Neuronal stem cell (in vitro differentiated cells): ENCODE data around the gene RXYLT1.

Source experiments
- DNase-seq: peaks from one replicate; pipeline ENCODE4 v3.0.0-alpha.2; 2013; ENCODE audit warnings: low spot score
- H2AFZ ChIP-seq: one replicate; pipeline ENCODE4 v1.6.1; 2013; ENCODE audit warnings: mild to moderate bottlenecking, low read length, inconsistent platforms
- H2AK5ac ChIP-seq: 2 replicates; pipeline ENCODE4 v1.6.1; 2013; ENCODE audit warnings: low read depth, mild to moderate bottlenecking, inconsistent platforms, low read length, moderate library complexity, mixed read lengths
- H2BK120ac ChIP-seq: 2 replicates; pipeline ENCODE4 v1.6.1; 2013; ENCODE audit warnings: low read depth, mild to moderate bottlenecking, inconsistent platforms, low read length, moderate library complexity, mixed read lengths
- H2BK12ac ChIP-seq: one replicate; pipeline ENCODE4 v1.6.1; 2013; ENCODE audit warnings: low read length, inconsistent platforms
- H2BK15ac ChIP-seq: 2 replicates; pipeline ENCODE4 v1.6.1; 2013; ENCODE audit warnings: mild to moderate bottlenecking, low read length, inconsistent platforms, mixed read lengths
- H2BK5ac ChIP-seq: one replicate; pipeline ENCODE4 v1.6.1; 2013; ENCODE audit warnings: inconsistent platforms, mild to moderate bottlenecking, low read length, moderate library complexity
- H3K14ac ChIP-seq: one replicate; pipeline ENCODE4 v1.6.1; 2013; ENCODE audit warnings: low read length, inconsistent platforms
- H3K18ac ChIP-seq: 2 replicates; pipeline ENCODE4 v1.6.1; 2013; ENCODE audit warnings: low read length, inconsistent platforms
- H3K23ac ChIP-seq: 2 replicates; pipeline ENCODE4 v1.6.1; 2013; ENCODE audit warnings: low read depth, mild to moderate bottlenecking, mixed read lengths, low read length, inconsistent platforms; ENCODE audit not compliant: poor library complexity
- H3K27ac ChIP-seq: replicated peaks from 3 replicates; pipeline ENCODE4 v1.5.1; 2013; ENCODE audit warnings: low read length, inconsistent platforms
- H3K27me3 ChIP-seq, 3 experiments: 2 replicates each; pipeline ENCODE4 v1.6.1; 2013; ENCODE audit warnings: low read length in 3 of 3, mild to moderate bottlenecking in 2 of 3, inconsistent platforms in 1 of 3, low read depth in 1 of 3, mixed read lengths in 1 of 3, moderate library complexity in 1 of 3; ENCODE audit not compliant: control insufficient read depth in 3 of 3, insufficient read depth in 3 of 3
- H3K36me3 ChIP-seq, 2 donors: replicated peaks in 1 of 2; 2 replicates each; pipeline ENCODE4 v1.6.1; 2013; ENCODE audit warnings: low read length in 2 of 2; ENCODE audit not compliant: control insufficient read depth in 2 of 2, insufficient read depth in 2 of 2
- H3K4ac ChIP-seq: 2 replicates; pipeline ENCODE4 v1.6.1; 2013; ENCODE audit warnings: inconsistent platforms, mild to moderate bottlenecking, low read length, moderate library complexity
- H3K4me1 ChIP-seq, 2 donors: 1 replicate in 1 of 2; 2 replicates in 1 of 2; pipeline ENCODE4 v1.6.1; 2013; ENCODE audit warnings: low read length in 2 of 2, low read depth in 1 of 2; ENCODE audit not compliant: control insufficient read depth in 2 of 2, insufficient read depth in 1 of 2
- H3K4me2 ChIP-seq: one replicate; pipeline ENCODE4 v1.6.1; 2013; ENCODE audit warnings: mild to moderate bottlenecking, low read length, inconsistent platforms; ENCODE audit not compliant: insufficient read depth, poor library complexity, severe bottlenecking
- H3K4me3 ChIP-seq, 2 donors: 2 replicates each; pipeline ENCODE4 v1.5.1; 2013; ENCODE audit warnings: low read length in 2 of 2, mild to moderate bottlenecking in 2 of 2, inconsistent platforms in 1 of 2, moderate library complexity in 1 of 2
- H3K79me1 ChIP-seq: one replicate; pipeline ENCODE4 v1.6.1; 2013; ENCODE audit warnings: low read depth, mild to moderate bottlenecking, inconsistent platforms, low read length, moderate library complexity
- H3K9ac ChIP-seq: one replicate; pipeline ENCODE4 v1.6.1; 2013; ENCODE audit warnings: mild to moderate bottlenecking, low read depth, low read length, inconsistent platforms; ENCODE audit not compliant: poor library complexity
- H3K9me3 ChIP-seq, 2 donors: replicated peaks in 1 of 2; 2 replicates each; pipeline versions ENCODE3 to v1.6.1; 2013; ENCODE audit warnings: low read length in 2 of 2, mild to moderate bottlenecking in 2 of 2, inconsistent platforms in 1 of 2, low read depth in 1 of 2, mixed read lengths in 1 of 2, moderate library complexity in 1 of 2; ENCODE audit not compliant: control insufficient read depth in 2 of 2, insufficient read depth in 1 of 2
- H4K8ac ChIP-seq: one replicate; pipeline ENCODE4 v1.6.1; 2013; ENCODE audit warnings: low read depth, mild to moderate bottlenecking, inconsistent platforms, low read length, moderate library complexity
- H4K91ac ChIP-seq: one replicate; pipeline ENCODE4 v1.6.1; 2013; ENCODE audit warnings: low read length, low read depth, mild to moderate bottlenecking, inconsistent platforms; ENCODE audit not compliant: poor library complexity
- WGBS, 2 donors: extraction: QIAGEN DNeasy Blood & Tissue Kit; methylation state at CpG; one replicate each; pipeline ENCODE4 v1.1.7; 2013; ENCODE audit warnings: missing lambda C conversion rate in 2 of 2, mixed read lengths in 1 of 2; ENCODE audit not compliant: insufficient read length in 2 of 2, insufficient replicate concordance in 1 of 2; ENCODE audit errors: extremely low coverage in 2 of 2; 5-methylcytosine and 5-hydroxymethylcytosine counted together

The RXYLT1 gene

GRCh38 chr12:63845726-63846125 lies 66.0 kb downstream of the RXYLT1 start:
- Histone ChIP-seq H3K4ac (no peak overlapping the region), H3K27me3 (no peaks in the 10 kb centered on the region), H2AFZ (peak overlapping the region; percentile 26), H3K9me3 (no peaks in the 10 kb centered on the region), H3K4me3 (peak overlapping the region in 1 of 2 donors; percentile 77), H2BK15ac (no peak overlapping the region), H3K23ac (no peak overlapping the region), H3K18ac (no peak overlapping the region), H3K27ac (no peak overlapping the region), H3K9ac (no peak overlapping the region), H2BK5ac (no peak overlapping the region), H4K8ac (no peak overlapping the region), H2BK12ac (no peak overlapping the region), H4K91ac (no peak overlapping the region), H3K36me3 (no peaks in the 10 kb centered on the region), H3K14ac (no peak overlapping the region), H3K4me1 (peaks cover 2 to 6% of the 10 kb centered on the region in 2 donors), H3K79me1 (no peaks in the 10 kb centered on the region), H2BK120ac (no peak overlapping the region), H3K4me2 (no peak overlapping the region), H2AK5ac (no peak overlapping the region)
- no CpG with 5 or more reads among the region's 2 CpGs for WGBS, 2 donors
- no peak for DNase-seq

GRCh38 chr12:63846238-63846967 lies 66.7 kb downstream of the RXYLT1 start:
- Histone ChIP-seq H3K23ac (no peak overlapping the region), H2BK5ac (no peak overlapping the region), H3K27ac (no peak overlapping the region), H3K18ac (no peak overlapping the region), H3K4me3 (peak overlapping the region in 1 of 2 donors; percentile 77), H3K9ac (peak overlapping the region; percentile 16), H2BK12ac (no peak overlapping the region), H3K4me2 (no peak overlapping the region), H2BK15ac (no peak overlapping the region), H2AFZ (peak overlapping the region; percentile 26), H3K79me1 (no peaks in the 10 kb centered on the region), H3K36me3 (no peaks in the 10 kb centered on the region), H3K14ac (no peak overlapping the region), H3K4ac (no peak overlapping the region), H4K8ac (no peak overlapping the region), H4K91ac (no peak overlapping the region), H2BK120ac (no peak overlapping the region), H3K9me3 (no peaks in the 10 kb centered on the region), H3K27me3 (no peaks in the 10 kb centered on the region), H3K4me1 (peaks cover 2 to 6% of the 10 kb centered on the region in 2 donors), H2AK5ac (no peak overlapping the region)
- DNase-seq = no peak
- no CpG with 5 or more reads among the region's 6 CpGs for WGBS, 2 donors

DNA sequence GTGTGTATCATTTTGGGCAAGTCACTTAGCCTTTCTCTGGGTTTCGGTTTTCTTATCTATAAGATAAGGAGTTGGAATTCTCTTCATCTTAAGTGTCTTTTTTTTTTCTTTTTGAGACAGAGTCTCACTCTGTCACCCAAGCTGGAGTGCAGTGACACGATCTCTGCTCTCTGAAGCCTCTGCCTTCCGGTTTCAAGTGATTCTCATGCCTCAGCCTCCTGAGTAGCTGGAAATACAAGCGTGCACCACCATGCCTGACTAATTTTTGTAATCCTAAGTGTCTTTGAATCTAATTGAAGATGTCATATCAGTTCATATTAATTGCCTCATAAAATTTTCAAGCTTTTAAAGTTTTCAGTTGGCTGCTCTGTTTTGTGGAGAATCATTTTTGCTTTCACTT lies 68.7 kb downstream of the RXYLT1 start:
- H3K4ac ChIP-seq = no peak overlapping the region
- DNase-seq = no peak
- no peak overlapping the region for H3K27ac ChIP-seq

GRCh38 chr12:63849106-63849620 lies 69.5 kb downstream of the RXYLT1 start:
- H2BK15ac ChIP-seq = no peak overlapping the region
- H3K18ac ChIP-seq = no peak overlapping the region
- H3K4ac ChIP-seq = no peak overlapping the region
- H3K27me3 ChIP-seq = no peaks in the 10 kb centered on the region
- H3K9me3 ChIP-seq = no peaks in the 10 kb centered on the region
- no peak overlapping the region for H3K4me2 ChIP-seq
- no peak overlapping the region for H3K27ac ChIP-seq
- no CpG with 5 or more reads among the region's 1 CpG for WGBS, 2 donors
- no peak overlapping the region for H2BK120ac ChIP-seq
- H4K8ac ChIP-seq = no peak overlapping the region
- no peak overlapping the region for H2AFZ ChIP-seq
- H4K91ac ChIP-seq = no peak overlapping the region
- no peak overlapping the region for H3K23ac ChIP-seq
- no peak overlapping the region for H3K4me3 ChIP-seq
- peaks cover 0 to 6% of the 10 kb centered on the region in 2 donors for H3K4me1 ChIP-seq
- no peak overlapping the region for H3K14ac ChIP-seq
- H3K9ac ChIP-seq = no peak overlapping the region
- no peaks in the 10 kb centered on the region for H3K79me1 ChIP-seq
- H3K36me3 ChIP-seq = no peaks in the 10 kb centered on the region
- no peak overlapping the region for H2AK5ac ChIP-seq
- no peak overlapping the region for H2BK12ac ChIP-seq
- DNase-seq = no peak
- no peak overlapping the region for H2BK5ac ChIP-seq

More for the DNA sequence above, 68.7 kb downstream of the RXYLT1 start:
- Histone ChIP-seq H2BK5ac (no peak overlapping the region), H3K27me3 (no peaks in the 10 kb centered on the region), H2AK5ac (no peak overlapping the region), H3K9me3 (no peaks in the 10 kb centered on the region), H3K4me3 (no peak overlapping the region), H3K4me2 (no peak overlapping the region), H3K79me1 (no peaks in the 10 kb centered on the region), H3K36me3 (no peaks in the 10 kb centered on the region), H3K14ac (no peak overlapping the region), H3K18ac (no peak overlapping the region), H2BK12ac (no peak overlapping the region), H3K4me1 (peaks cover 0 to 6% of the 10 kb centered on the region in 2 donors), H2BK15ac (no peak overlapping the region), H3K9ac (no peak overlapping the region), H3K23ac (no peak overlapping the region), H2BK120ac (no peak overlapping the region), H4K8ac (no peak overlapping the region), H2AFZ (no peak overlapping the region), H4K91ac (no peak overlapping the region)
- WGBS, 2 donors = no CpG with 5 or more reads among the region's 4 CpGs
